ENCODE measurements around the gene TFF3. TPM values are rescaled to one million over a fixed set of nuclear protein-coding genes. Genes with fewer than 3 reads are reported as not detected.

Gene TFF3
- polyA plus RNA-seq, 1 experiment, result not detected

DNA sequence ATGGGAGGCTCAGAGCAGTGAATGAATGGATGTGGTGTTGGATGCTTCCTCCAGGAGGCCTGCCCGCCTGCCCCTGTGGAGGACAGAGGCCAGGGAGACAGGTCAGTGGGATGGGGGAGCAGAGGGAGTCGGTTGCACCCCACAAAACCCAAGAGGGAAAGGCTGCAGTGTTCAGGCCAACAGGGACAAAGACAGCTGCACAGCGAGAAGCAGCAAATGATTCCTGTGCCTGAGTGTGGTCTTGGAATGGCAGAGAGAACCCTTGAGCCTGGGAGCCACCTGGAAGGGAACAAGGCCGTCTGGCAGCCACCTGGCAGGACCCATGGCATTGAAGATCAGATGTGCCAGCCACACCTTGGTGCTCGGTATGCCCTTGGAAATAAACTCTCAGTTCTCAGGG is 8.1 kb downstream of the TFF3 start:
- no peaks in the 10 kb centered on the region for H3K36me3 ChIP-seq (ENCODE audit: control insufficient read depth, insufficient read depth, low read length)
- CTCF ChIA-PET, result no interaction called here
- no peak overlapping the region for H3K4me3 ChIP-seq (ENCODE audit: low read depth, low read length)
- POLR2A ChIA-PET, result no interaction called here
- TF ChIP-seq, protein P1, sequence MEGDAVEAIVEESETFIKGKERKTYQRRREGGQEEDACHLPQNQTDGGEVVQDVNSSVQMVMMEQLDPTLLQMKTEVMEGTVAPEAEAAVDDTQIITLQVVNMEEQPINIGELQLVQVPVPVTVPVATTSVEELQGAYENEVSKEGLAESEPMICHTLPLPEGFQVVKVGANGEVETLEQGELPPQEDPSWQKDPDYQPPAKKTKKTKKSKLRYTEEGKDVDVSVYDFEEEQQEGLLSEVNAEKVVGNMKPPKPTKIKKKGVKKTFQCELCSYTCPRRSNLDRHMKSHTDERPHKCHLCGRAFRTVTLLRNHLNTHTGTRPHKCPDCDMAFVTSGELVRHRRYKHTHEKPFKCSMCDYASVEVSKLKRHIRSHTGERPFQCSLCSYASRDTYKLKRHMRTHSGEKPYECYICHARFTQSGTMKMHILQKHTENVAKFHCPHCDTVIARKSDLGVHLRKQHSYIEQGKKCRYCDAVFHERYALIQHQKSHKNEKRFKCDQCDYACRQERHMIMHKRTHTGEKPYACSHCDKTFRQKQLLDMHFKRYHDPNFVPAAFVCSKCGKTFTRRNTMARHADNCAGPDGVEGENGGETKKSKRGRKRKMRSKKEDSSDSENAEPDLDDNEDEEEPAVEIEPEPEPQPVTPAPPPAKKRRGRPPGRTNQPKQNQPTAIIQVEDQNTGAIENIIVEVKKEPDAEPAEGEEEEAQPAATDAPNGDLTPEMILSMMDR (IDR thresholded peaks at IDR 0.05; ENCODE audit: insufficient read depth, low read depth, low read length), result no peak
- no peak for DNase-seq (ENCODE audit: low read depth)
- peaks cover 4% of the 10 kb centered on the region; the same call in 1 of the 2 replicates for H3K27me3 ChIP-seq (ENCODE audit: control insufficient read depth, insufficient read depth, low read length)

DNA sequence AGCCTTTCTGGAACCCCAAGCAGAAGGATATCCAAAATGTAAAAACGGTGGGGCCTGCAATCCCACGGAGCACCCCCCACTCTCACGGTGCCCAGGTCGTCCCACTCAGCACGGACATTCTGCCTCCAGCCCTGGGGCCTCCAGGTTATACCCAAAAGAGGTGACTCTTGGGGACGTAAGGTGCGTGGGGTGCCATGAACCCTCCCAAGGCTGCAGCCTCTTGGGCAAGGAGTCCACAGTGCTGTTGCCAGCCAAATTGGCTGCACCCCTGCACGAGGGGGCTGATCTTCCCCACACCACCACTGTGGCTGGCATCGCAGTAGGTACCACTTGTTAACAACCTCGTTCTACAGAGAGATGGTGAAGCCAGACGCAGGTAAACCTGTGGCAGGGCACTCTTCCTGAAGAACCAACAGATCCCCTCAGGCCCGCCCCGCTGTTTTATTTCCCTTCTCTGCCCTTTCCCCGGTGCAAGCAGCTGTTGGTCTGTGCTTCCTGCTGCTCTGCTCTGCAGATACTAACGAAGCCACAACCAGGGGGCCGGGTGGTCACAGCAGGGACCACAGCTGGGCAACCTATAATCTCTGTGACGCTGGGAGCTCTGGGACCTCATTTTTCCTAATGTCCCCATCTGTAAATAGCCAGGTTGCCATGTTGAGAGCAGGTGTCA is 8.7 kb downstream of the TFF3 start:
- CTCF ChIA-PET, result no interaction called here
- no peak overlapping the region for H3K4me3 ChIP-seq (ENCODE audit: low read depth, low read length)
- H3K36me3 ChIP-seq (ENCODE audit: control insufficient read depth, insufficient read depth, low read length), result no peaks in the 10 kb centered on the region
- peaks cover 4% of the 10 kb centered on the region; the same call in 1 of the 2 replicates for H3K27me3 ChIP-seq (ENCODE audit: control insufficient read depth, insufficient read depth, low read length)
- TF ChIP-seq, protein P1 (IDR thresholded peaks at IDR 0.05; ENCODE audit: insufficient read depth, low read depth, low read length), result no peak
- no peak for DNase-seq (ENCODE audit: low read depth)
- POLR2A ChIA-PET, result no interaction called here

DNA sequence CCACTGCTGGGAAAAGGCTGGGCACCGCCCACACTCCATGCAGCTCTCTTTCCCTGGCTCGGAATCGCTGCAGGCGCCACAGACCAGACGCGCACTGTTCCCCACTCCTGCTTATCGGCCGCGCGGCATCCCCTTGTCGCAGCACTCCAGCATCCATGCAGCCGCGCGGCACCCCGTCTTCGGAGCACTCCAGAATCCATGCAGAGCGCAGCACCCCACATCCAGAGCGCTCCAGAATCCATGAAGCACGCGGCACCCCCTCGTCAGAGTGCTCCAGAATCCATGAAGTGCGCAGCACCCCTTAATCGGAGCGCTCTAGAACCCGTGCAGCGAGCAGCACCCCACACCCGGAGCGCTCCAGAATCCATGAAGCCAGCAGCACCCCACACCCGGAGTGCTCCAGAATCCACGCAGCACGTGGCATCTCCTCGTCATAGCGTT is 9.5 kb downstream of the TFF3 start:
- ChIA-PET POLR2A (no interaction called here), CTCF (no interaction called here)
- TF ChIP-seq, protein P1 (IDR thresholded peaks at IDR 0.05; ENCODE audit: insufficient read depth, low read depth, low read length), result no peak
- no peaks in the 10 kb centered on the region for H3K36me3 ChIP-seq (ENCODE audit: control insufficient read depth, insufficient read depth, low read length)
- DNase-seq (ENCODE audit: low read depth), result no peak
- H3K4me3 ChIP-seq (ENCODE audit: low read depth, low read length), result no peak overlapping the region
- H3K27me3 ChIP-seq (ENCODE audit: control insufficient read depth, insufficient read depth, low read length), result peaks cover 4% of the 10 kb centered on the region; the same call in 1 of the 2 replicates

DNA sequence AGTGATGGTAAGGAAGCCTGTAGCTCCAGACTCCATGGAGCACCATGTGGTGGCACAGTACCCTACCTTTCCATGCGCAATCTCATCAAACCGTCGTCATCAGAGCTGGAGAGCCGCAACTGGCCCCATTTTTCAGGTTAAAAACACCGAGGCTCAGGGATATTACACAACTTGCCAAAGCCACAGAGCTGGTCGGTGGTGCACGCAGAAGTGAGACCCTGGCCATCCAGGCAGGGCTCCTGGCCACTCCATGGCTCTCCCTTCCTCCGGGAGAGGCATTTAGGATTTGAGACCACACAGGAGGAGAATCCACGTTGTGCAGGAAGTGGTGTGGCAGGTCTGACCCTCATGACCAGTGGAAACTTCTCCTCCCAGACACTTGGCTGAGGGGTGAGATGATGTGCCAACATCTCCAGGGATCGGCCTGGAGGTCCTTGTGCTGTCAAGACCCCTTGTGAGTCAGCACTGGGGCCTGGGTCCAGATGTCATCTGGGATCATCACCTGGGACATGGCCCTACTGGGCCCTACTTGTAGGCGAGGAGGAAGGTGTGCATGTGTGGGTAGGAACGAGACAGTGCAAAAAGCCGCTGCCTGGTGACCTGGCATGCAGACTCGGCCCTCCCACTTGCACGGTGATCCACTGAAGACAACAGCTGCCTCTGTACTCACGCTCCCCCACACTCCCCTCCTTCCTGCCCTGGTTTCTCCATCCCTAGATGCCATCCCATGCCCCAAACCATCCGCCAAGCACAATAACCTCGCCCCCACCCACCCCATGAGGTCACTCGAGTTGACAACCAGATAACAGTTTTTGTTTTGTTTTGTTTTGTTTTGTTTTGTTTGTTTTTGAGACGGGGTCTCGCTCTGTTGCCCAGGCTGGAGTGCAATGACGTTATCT is 10.4 kb downstream of the TFF3 start:
- no peak for DNase-seq (ENCODE audit: low read depth)
- ChIA-PET CTCF (no interaction called here), POLR2A (no interaction called here)
- H3K27me3 ChIP-seq (ENCODE audit: control insufficient read depth, insufficient read depth, low read length), result peaks cover 4% of the 10 kb centered on the region; the same call in 1 of the 2 replicates
- TF ChIP-seq, protein P1 (IDR thresholded peaks at IDR 0.05; ENCODE audit: insufficient read depth, low read depth, low read length), result no peak
- no peak overlapping the region for H3K4me3 ChIP-seq (ENCODE audit: low read depth, low read length)
- H3K36me3 ChIP-seq (ENCODE audit: control insufficient read depth, insufficient read depth, low read length), result no peaks in the 10 kb centered on the region

DNA sequence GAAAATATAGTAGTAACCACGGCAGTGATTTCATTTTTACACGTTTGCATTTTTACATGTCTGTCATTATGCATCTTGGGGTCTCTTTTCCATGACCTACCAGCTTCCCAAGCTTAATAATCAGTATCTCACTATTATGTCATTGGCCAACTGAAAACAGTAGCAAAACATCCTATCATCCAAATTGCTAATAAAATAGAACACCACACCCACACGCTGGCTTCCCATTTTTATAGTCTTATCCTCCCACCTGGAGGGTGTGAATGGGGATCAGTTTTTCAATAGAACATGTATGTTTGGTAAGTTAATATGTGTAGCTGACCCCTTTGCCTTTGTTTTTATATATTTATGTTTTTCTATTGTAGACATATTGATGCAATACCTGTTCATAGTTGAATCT is 11.8 kb downstream of the TFF3 start:
- Histone ChIP-seq H3K27me3 (ENCODE audit: control insufficient read depth, insufficient read depth, low read length) (peaks cover 4% of the 10 kb centered on the region; the same call in 1 of the 2 replicates), H3K36me3 (ENCODE audit: control insufficient read depth, insufficient read depth, low read length) (no peaks in the 10 kb centered on the region), H3K4me3 (ENCODE audit: low read depth, low read length) (no peak overlapping the region)
- TF ChIP-seq, protein P1 (IDR thresholded peaks at IDR 0.05; ENCODE audit: insufficient read depth, low read depth, low read length), result no peak
- POLR2A ChIA-PET, result no interaction called here
- CTCF ChIA-PET, result no interaction called here
- DNase-seq (ENCODE audit: low read depth), result no peak
